Liver (tissue), 9 donors: ENCODE data around the gene STAM2. TPM values are rescaled to one million over a fixed set of nuclear protein-coding genes. Genes with fewer than 3 reads are reported as not detected.

Experiments
- DNase-seq: peaks from one replicate; pipeline ENCODE4 v3.0.0-alpha.2; 2017; ENCODE audit warnings: low spot score
- H3K27ac ChIP-seq, 2 donors: one replicate each; pipeline ENCODE4 v1.7.0; 2013; ENCODE audit warnings: inconsistent platforms in 2 of 2, low read length in 2 of 2, control low read depth in 1 of 2, low read depth in 1 of 2, mild to moderate bottlenecking in 1 of 2
- H3K27me3 ChIP-seq, 4 donors: one replicate each; pipeline versions ENCODE4 v1.6.1 to v1.7.0; 2013; ENCODE audit warnings: low read length in 3 of 4, inconsistent platforms in 1 of 4, mild to moderate bottlenecking in 1 of 4, moderate library complexity in 1 of 4; ENCODE audit not compliant: control insufficient read depth in 4 of 4, insufficient read depth in 4 of 4
- H3K36me3 ChIP-seq, 4 donors: one replicate each; pipeline versions ENCODE4 v1.6.1 to v1.7.0; 2013; ENCODE audit warnings: low read length in 3 of 4, mild to moderate bottlenecking in 3 of 4, low read depth in 1 of 4, moderate library complexity in 1 of 4; ENCODE audit not compliant: control insufficient read depth in 4 of 4, insufficient read depth in 3 of 4
- H3K4me1 ChIP-seq, 4 donors: one replicate each; pipeline versions ENCODE4 v1.6.1 to v1.7.0; 2013; ENCODE audit warnings: low read length in 3 of 4, mild to moderate bottlenecking in 3 of 4, moderate library complexity in 1 of 4; ENCODE audit not compliant: control insufficient read depth in 4 of 4, insufficient read depth in 4 of 4
- H3K4me3 ChIP-seq, 3 donors: one replicate each; pipeline versions ENCODE4 v1.6.1 to v1.7.0; 2013; ENCODE audit warnings: low read length in 3 of 3, control low read depth in 1 of 3, low read depth in 1 of 3, mild to moderate bottlenecking in 1 of 3
- H3K9ac ChIP-seq, 2 donors: one replicate each; pipeline ENCODE4 v1.7.0; 2013; ENCODE audit warnings: low read length in 2 of 2, mild to moderate bottlenecking in 2 of 2, moderate library complexity in 2 of 2, control low read depth in 1 of 2, low read depth in 1 of 2
- H3K9me3 ChIP-seq, 4 donors: one replicate each; pipeline versions ENCODE4 v1.6.1 to v1.7.0; 2013; ENCODE audit warnings: low read length in 3 of 4; ENCODE audit not compliant: control insufficient read depth in 4 of 4
- EGR1 ChIP-seq, 2 donors: IDR thresholded peaks; 2 replicates each; pipeline ENCODE4 v1.6.1; 2016 to 2018; ENCODE audit warnings: antibody characterized with exemption in 2 of 2, low read depth in 2 of 2
- FOXA1 ChIP-seq: IDR thresholded peaks from 2 replicates; pipeline ENCODE4 v1.6.1; 2016; ENCODE audit warnings: antibody characterized with exemption
- FOXA2 ChIP-seq: IDR thresholded peaks from 2 replicates; pipeline ENCODE4 v1.6.1; 2016; ENCODE audit warnings: antibody characterized with exemption
- GABPA ChIP-seq, 2 donors: IDR thresholded peaks in 1 of 2; conservative IDR thresholded peaks in 1 of 2; 2 replicates each; pipeline ENCODE4 v1.6.1; 2016; ENCODE audit warnings: antibody characterized with exemption in 2 of 2, mild to moderate bottlenecking in 1 of 2, moderate library complexity in 1 of 2
- HNF4A ChIP-seq, 2 donors: conservative IDR thresholded peaks; 2 replicates each; pipeline ENCODE4 v1.6.1; 2016; ENCODE audit warnings: antibody characterized with exemption in 2 of 2, mild to moderate bottlenecking in 2 of 2
- HNF4G ChIP-seq: IDR thresholded peaks from 2 replicates; pipeline ENCODE4 v1.6.1; 2016; ENCODE audit warnings: antibody characterized with exemption
- JUND ChIP-seq, 2 donors: IDR thresholded peaks; 2 replicates each; pipeline ENCODE4 v1.6.1; 2016; ENCODE audit warnings: antibody characterized with exemption in 2 of 2
- NR2F2 ChIP-seq: IDR thresholded peaks from 2 replicates; pipeline ENCODE4 v1.6.1; 2016; ENCODE audit warnings: antibody characterized with exemption
- RAD21 ChIP-seq, 2 donors: IDR thresholded peaks; 2 replicates each; pipeline ENCODE4 v1.6.1; 2016; ENCODE audit warnings: antibody characterized with exemption in 2 of 2, mild to moderate bottlenecking in 2 of 2
- RXRA ChIP-seq, 2 donors: IDR thresholded peaks; 2 replicates each; pipeline ENCODE4 v1.6.1; 2017 to 2018; ENCODE audit warnings: antibody characterized with exemption in 2 of 2, mild to moderate bottlenecking in 1 of 2
- SP1 ChIP-seq: IDR thresholded peaks from 2 replicates; pipeline ENCODE4 v1.6.1; 2018; ENCODE audit warnings: antibody characterized with exemption, mild to moderate bottlenecking
- TAF1 ChIP-seq: conservative IDR thresholded peaks from 2 replicates; pipeline ENCODE4 v1.6.1; 2016; ENCODE audit warnings: antibody characterized with exemption, mild to moderate bottlenecking
- YY1 ChIP-seq: IDR thresholded peaks from 2 replicates; pipeline ENCODE4 v1.6.1; 2016; ENCODE audit warnings: antibody characterized with exemption, mild to moderate bottlenecking
- WGBS: extraction: QIAGEN DNeasy Blood & Tissue Kit; methylation state at CpG from one replicate; pipeline ENCODE4 v1.1.7; 2013; 5-methylcytosine and 5-hydroxymethylcytosine counted together
- polyA plus RNA-seq, 2 donors: library from polyadenylated mRNA; stranded (reverse) in 1 of 2; unstranded in 1 of 2; fragments of 200-250 nt in 1 of 2; fragments of >200 nt in 1 of 2; fragmentation: Nextera tagmentation in 1 of 2; extraction: Ambion mirVana in 1 of 2; gene quantifications; one replicate each; pipeline versions ENCODE4 v1.2.1 to v1.2.3, GENCODE V29; 2013 to 2015
- total RNA-seq, 2 donors: library from RNA; depleted of rRNA; stranded (reverse); fragments of >200 nt; gene quantifications; one replicate each; pipeline ENCODE4 v1.2.3, GENCODE V29; 2014
- TF ChIP-seq, protein P1 (sequence below): IDR thresholded peaks from 2 replicates; pipeline ENCODE4 v1.6.1; 2016; ENCODE audit warnings: antibody characterized with exemption
- TF ChIP-seq, protein P2 (sequence below): IDR thresholded peaks from 2 replicates; pipeline ENCODE4 v1.6.1; 2016; ENCODE audit warnings: antibody characterized with exemption
- TF ChIP-seq, protein P3 (sequence below): fragments of 150-350 bp; IDR thresholded peaks from 2 replicates; pipeline ENCODE4 v1.5.1; 2017; ENCODE audit warnings: improper control_type of control experiment, low read depth, low read length; ENCODE audit not compliant: missing input control
- TF ChIP-seq, protein P4 (sequence below): IDR thresholded peaks from 2 replicates; pipeline ENCODE4 v1.6.1; 2016; ENCODE audit warnings: antibody characterized with exemption
- TF ChIP-seq, protein P5 (sequence below): IDR thresholded peaks from 2 replicates; pipeline ENCODE4 v1.6.1; 2016; ENCODE audit warnings: antibody characterized with exemption, mild to moderate bottlenecking
- donor health status: healthy.
- donor health status: healthy.
- donor health status: healthy.
- donor health status: healthy.
- donor health status: healthy.

The STAM2 gene
- total and polyA plus RNA-seq, 4 donors: 4.0 to 18.0 (median 7.2) TPM

DNA sequence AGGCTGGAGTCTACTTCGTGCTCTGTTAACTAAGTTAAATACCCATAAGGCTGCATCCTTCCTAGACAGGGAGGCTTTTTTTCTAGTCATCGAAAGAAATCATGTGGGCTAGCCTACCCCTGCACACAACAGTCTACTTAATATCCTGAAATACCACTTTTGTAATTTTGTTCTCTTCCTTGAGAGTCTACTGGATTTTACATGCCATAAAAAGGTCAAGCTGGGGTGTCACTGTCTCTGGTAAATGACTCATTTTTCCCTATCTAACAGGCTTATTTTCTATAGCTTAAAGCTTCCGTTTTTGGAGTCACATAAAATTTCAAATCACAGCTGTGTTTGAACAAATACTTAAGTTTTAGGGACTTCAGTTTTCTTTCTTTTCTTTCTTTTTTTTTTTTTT, 10.7 kb upstream of the STAM2 start:
- H3K4me3 ChIP-seq: no peak overlapping the region
- DNase-seq: no peak
- H3K27ac ChIP-seq: no peak overlapping the region
- TF ChIP-seq HNF4A (conservative IDR thresholded peaks at IDR 0.05) (no peak), FOXA2 (no peak), RXRA (IDR thresholded peaks at IDR 0.05) (no peak), SP1 (no peak), RAD21 (IDR thresholded peaks at IDR 0.05) (no peak), YY1 (no peak), GABPA (IDR thresholded peaks at IDR 0.05 in 1 of 2, conservative IDR thresholded peaks at IDR 0.05 in 1 of 2) (no peak), EGR1 (IDR thresholded peaks at IDR 0.05; ENCODE audit: low read depth in 2 of 2) (no peak)
- TF ChIP-seq, protein P1, sequence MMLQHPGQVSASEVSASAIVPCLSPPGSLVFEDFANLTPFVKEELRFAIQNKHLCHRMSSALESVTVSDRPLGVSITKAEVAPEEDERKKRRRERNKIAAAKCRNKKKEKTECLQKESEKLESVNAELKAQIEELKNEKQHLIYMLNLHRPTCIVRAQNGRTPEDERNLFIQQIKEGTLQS: no peak
- TF ChIP-seq, protein P2, sequence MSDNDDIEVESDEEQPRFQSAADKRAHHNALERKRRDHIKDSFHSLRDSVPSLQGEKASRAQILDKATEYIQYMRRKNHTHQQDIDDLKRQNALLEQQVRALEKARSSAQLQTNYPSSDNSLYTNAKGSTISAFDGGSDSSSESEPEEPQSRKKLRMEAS: no peak
- TF ChIP-seq, protein P3, sequence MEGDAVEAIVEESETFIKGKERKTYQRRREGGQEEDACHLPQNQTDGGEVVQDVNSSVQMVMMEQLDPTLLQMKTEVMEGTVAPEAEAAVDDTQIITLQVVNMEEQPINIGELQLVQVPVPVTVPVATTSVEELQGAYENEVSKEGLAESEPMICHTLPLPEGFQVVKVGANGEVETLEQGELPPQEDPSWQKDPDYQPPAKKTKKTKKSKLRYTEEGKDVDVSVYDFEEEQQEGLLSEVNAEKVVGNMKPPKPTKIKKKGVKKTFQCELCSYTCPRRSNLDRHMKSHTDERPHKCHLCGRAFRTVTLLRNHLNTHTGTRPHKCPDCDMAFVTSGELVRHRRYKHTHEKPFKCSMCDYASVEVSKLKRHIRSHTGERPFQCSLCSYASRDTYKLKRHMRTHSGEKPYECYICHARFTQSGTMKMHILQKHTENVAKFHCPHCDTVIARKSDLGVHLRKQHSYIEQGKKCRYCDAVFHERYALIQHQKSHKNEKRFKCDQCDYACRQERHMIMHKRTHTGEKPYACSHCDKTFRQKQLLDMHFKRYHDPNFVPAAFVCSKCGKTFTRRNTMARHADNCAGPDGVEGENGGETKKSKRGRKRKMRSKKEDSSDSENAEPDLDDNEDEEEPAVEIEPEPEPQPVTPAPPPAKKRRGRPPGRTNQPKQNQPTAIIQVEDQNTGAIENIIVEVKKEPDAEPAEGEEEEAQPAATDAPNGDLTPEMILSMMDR: no peak
- no peaks in the 10 kb centered on the region for H3K36me3 ChIP-seq
- no peaks in the 10 kb centered on the region for H3K27me3 ChIP-seq
- WGBS: 85% methylated on average over 3 of the region's 3 CpGs
- H3K4me1 ChIP-seq: no peaks in the 10 kb centered on the region
- no peaks in the 10 kb centered on the region for H3K9me3 ChIP-seq
- no peak overlapping the region for H3K9ac ChIP-seq

DNA sequence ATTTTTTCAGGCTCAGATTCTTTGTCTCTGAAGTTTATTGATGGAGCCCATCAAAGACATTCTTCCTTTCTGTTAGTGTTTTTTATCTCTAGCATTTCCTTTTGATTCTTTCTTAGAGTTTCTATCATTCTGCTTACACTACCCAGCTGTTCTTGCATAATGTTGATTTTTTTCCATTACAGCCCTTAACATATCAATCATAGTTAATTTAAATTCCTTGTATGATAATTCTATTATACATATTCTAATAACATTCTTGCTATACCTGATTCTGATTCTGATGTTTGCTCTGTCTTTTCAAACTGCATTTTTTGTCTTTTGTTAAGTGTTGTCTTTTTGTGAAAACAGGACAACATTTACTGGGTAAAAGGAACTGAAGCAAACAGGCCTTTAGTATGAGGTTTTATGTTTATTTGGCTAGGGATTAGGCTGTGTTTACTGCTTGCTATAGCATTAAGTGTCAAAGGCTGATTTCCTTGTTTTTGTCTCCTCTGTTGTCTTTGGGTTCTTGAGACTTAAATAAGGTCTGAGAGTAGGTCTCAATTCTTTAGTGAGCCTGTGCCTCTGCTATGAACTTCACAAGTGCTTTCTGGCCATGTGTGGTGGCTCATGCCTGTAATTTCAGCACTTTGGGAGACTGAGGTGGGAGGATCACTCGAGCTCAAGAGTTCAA, 8.0 kb upstream of the STAM2 start:
- no peak for DNase-seq
- TF ChIP-seq YY1: no peak
- no peak for TF ChIP-seq HNF4A (conservative IDR thresholded peaks at IDR 0.05)
- TF ChIP-seq JUND (IDR thresholded peaks at IDR 0.05): no peak
- TF ChIP-seq RXRA (IDR thresholded peaks at IDR 0.05): no peak
- TF ChIP-seq, protein P1: no peak
- no peak for TF ChIP-seq FOXA1
- TF ChIP-seq TAF1: no peak
- TF ChIP-seq, protein P2: no peak
- no peak for TF ChIP-seq FOXA2
- TF ChIP-seq NR2F2: no peak
- no peak for TF ChIP-seq SP1
- no peak for TF ChIP-seq GABPA (IDR thresholded peaks at IDR 0.05 in 1 of 2, conservative IDR thresholded peaks at IDR 0.05 in 1 of 2)
- TF ChIP-seq HNF4G: no peak
- TF ChIP-seq, protein P4, sequence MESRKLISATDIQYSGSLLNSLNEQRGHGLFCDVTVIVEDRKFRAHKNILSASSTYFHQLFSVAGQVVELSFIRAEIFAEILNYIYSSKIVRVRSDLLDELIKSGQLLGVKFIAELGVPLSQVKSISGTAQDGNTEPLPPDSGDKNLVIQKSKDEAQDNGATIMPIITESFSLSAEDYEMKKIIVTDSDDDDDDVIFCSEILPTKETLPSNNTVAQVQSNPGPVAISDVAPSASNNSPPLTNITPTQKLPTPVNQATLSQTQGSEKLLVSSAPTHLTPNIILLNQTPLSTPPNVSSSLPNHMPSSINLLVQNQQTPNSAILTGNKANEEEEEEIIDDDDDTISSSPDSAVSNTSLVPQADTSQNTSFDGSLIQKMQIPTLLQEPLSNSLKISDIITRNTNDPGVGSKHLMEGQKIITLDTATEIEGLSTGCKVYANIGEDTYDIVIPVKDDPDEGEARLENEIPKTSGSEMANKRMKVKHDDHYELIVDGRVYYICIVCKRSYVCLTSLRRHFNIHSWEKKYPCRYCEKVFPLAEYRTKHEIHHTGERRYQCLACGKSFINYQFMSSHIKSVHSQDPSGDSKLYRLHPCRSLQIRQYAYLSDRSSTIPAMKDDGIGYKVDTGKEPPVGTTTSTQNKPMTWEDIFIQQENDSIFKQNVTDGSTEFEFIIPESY: no peak
- TF ChIP-seq, protein P5, sequence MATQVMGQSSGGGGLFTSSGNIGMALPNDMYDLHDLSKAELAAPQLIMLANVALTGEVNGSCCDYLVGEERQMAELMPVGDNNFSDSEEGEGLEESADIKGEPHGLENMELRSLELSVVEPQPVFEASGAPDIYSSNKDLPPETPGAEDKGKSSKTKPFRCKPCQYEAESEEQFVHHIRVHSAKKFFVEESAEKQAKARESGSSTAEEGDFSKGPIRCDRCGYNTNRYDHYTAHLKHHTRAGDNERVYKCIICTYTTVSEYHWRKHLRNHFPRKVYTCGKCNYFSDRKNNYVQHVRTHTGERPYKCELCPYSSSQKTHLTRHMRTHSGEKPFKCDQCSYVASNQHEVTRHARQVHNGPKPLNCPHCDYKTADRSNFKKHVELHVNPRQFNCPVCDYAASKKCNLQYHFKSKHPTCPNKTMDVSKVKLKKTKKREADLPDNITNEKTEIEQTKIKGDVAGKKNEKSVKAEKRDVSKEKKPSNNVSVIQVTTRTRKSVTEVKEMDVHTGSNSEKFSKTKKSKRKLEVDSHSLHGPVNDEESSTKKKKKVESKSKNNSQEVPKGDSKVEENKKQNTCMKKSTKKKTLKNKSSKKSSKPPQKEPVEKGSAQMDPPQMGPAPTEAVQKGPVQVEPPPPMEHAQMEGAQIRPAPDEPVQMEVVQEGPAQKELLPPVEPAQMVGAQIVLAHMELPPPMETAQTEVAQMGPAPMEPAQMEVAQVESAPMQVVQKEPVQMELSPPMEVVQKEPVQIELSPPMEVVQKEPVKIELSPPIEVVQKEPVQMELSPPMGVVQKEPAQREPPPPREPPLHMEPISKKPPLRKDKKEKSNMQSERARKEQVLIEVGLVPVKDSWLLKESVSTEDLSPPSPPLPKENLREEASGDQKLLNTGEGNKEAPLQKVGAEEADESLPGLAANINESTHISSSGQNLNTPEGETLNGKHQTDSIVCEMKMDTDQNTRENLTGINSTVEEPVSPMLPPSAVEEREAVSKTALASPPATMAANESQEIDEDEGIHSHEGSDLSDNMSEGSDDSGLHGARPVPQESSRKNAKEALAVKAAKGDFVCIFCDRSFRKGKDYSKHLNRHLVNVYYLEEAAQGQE: no peak
- TF ChIP-seq, protein P3: no peak
- TF ChIP-seq RAD21 (IDR thresholded peaks at IDR 0.05): no peak
- no peak for TF ChIP-seq EGR1 (IDR thresholded peaks at IDR 0.05; ENCODE audit: low read depth in 2 of 2)
- WGBS: 0% methylated on average over 1 of the region's 1 CpG
- Histone ChIP-seq H3K9ac (no peak overlapping the region), H3K27me3 (no peaks in the 10 kb centered on the region), H3K9me3 (no peaks in the 10 kb centered on the region), H3K4me1 (no peaks in the 10 kb centered on the region), H3K4me3 (no peak overlapping the region), H3K36me3 (no peaks in the 10 kb centered on the region), H3K27ac (no peak overlapping the region)
